Measurements from ENCODE around the gene ARHGAP4.

Gene ARHGAP4

DNA sequence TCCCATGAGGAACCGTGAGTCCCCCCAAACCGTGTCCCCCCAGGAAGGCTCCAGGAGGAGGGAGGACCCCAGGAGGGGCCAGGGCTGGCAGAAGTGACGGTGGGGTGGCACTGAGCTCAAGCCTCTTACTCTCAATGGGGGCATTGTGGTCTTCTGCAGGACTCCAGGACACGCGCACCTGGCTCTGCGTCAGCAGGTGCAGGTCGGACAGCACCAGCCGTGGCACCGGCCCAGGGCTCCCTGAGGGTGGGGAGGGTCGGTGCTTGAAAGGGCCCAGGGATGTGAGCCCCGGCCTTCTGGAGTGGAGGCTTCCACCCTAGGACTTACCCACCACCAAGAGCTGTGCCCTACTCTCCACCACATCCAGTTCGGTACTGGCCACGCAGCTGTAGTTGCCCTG, 58.4 kb downstream of the ARHGAP4 start:
- TF ChIP-seq FOXM1 (IDR thresholded peaks at IDR 0.05; ENCODE audit: borderline replicate concordance, low read depth) (no peak), EP300 (IDR thresholded peaks at IDR 0.05; ENCODE audit: borderline replicate concordance) (no peak), TCF12 (IDR thresholded peaks at IDR 0.05; ENCODE audit: low read depth) (no peak), NFIC (IDR thresholded peaks at IDR 0.05) (no peak), REST (IDR thresholded peaks at IDR 0.05; ENCODE audit: low read depth) (no peak)
- TF ChIP-seq, protein P1, sequence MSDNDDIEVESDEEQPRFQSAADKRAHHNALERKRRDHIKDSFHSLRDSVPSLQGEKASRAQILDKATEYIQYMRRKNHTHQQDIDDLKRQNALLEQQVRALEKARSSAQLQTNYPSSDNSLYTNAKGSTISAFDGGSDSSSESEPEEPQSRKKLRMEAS (IDR thresholded peaks at IDR 0.05), result no peak

- no peak for TF ChIP-seq FOXM1 (IDR thresholded peaks at IDR 0.05; ENCODE audit: borderline replicate concordance, low read depth)
- no peak for TF ChIP-seq TCF12 (IDR thresholded peaks at IDR 0.05; ENCODE audit: low read depth)
- no peak for TF ChIP-seq TEAD4 (IDR thresholded peaks at IDR 0.05)
- no peak for TF ChIP-seq TAF1 (IDR thresholded peaks at IDR 0.05; ENCODE audit: low read depth)
- TF ChIP-seq ZBTB7A (IDR thresholded peaks at IDR 0.05; ENCODE audit: low read depth), result no peak
- TF ChIP-seq YY1 (IDR thresholded peaks at IDR 0.05; ENCODE audit: low read depth), result no peak
- TF ChIP-seq, protein P1 (IDR thresholded peaks at IDR 0.05), result no peak
- TF ChIP-seq USF1 (IDR thresholded peaks at IDR 0.05), result no peak
- no peak for TF ChIP-seq EGR1 (IDR thresholded peaks at IDR 0.05)
- no peak for TF ChIP-seq CEBPB (IDR thresholded peaks at IDR 0.05)
- no peak for TF ChIP-seq NFIC (IDR thresholded peaks at IDR 0.05)
- TF ChIP-seq REST (IDR thresholded peaks at IDR 0.05; ENCODE audit: low read depth), result no peak
- no peak for TF ChIP-seq CREB1 (IDR thresholded peaks at IDR 0.05; ENCODE audit: low read depth)
- no peak for TF ChIP-seq RAD21 (IDR thresholded peaks at IDR 0.05; ENCODE audit: low read depth)
- no peak for TF ChIP-seq EP300 (IDR thresholded peaks at IDR 0.05; ENCODE audit: borderline replicate concordance)
These were observed 58.9 kb downstream of the ARHGAP4 start for GRCh38 chrX:153867139-153867538.

DNA sequence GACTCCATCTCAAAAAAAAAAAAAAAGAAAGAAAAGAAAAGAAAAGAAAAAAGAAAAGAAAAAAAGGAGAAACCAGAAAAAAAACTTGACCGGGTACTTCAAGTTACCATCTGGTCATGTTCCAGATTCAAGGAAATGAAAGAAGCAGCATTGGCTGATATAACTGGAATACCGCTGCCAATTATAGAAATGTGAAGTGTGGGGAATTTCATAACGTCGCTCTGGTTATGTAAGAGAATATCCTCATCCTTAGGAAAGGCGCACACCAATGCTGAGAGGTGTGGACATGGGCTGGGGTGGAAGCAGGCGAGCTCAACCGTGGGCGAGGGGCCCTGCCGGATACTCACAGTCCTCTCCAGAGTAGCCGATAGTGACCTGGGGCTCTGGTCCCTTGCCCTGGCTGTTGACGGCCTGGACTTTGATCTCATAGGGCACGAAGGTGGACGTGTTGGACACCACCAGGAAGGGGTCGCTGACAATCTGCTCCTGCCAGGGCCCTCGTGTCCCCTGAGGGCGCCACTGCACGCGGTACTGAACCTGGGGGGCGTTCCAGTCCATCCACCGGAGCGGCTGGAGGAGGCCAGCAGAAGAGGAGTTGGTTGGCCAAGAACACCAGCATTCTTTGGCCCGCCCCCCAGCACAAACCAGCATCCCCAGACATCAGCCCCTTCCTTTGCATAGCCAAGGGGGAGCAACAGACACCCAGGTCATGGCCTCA, 59.6 kb downstream of the ARHGAP4 start:
- TF ChIP-seq CREB1 (IDR thresholded peaks at IDR 0.05; ENCODE audit: low read depth) (no peak), YY1 (IDR thresholded peaks at IDR 0.05; ENCODE audit: low read depth) (no peak), TCF12 (IDR thresholded peaks at IDR 0.05; ENCODE audit: low read depth) (no peak), TAF1 (IDR thresholded peaks at IDR 0.05; ENCODE audit: low read depth) (no peak), USF1 (IDR thresholded peaks at IDR 0.05) (no peak), EGR1 (IDR thresholded peaks at IDR 0.05) (no peak), TEAD4 (IDR thresholded peaks at IDR 0.05) (no peak), REST (IDR thresholded peaks at IDR 0.05; ENCODE audit: low read depth) (no peak), CEBPB (IDR thresholded peaks at IDR 0.05) (no peak), EP300 (IDR thresholded peaks at IDR 0.05; ENCODE audit: borderline replicate concordance) (no peak), ZBTB7A (IDR thresholded peaks at IDR 0.05; ENCODE audit: low read depth) (no peak), RAD21 (IDR thresholded peaks at IDR 0.05; ENCODE audit: low read depth) (no peak), NFIC (IDR thresholded peaks at IDR 0.05) (no peak), FOXM1 (IDR thresholded peaks at IDR 0.05; ENCODE audit: borderline replicate concordance, low read depth) (no peak)
- TF ChIP-seq, protein P1 (IDR thresholded peaks at IDR 0.05), result no peak

DNA sequence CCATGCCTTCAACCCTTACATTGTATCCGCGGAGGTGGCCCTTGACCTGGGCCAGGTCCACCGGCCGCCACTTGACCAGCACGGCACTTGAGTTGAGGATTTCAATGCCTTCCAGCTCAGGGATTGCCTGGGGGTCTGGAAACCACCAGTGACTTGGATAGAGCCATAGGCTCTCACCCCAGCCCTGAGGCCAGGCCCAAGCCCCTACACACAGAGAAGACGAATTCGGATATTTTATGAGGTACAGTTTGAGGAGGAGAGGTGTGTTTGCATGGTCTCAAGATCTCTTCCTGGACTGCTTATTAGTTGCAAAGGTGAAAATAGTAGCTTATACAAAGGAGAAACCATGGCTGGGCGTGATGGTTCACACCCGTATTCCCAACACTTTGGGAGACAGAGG, 60.4 kb downstream of the ARHGAP4 start:
- TF ChIP-seq FOXM1 (IDR thresholded peaks at IDR 0.05; ENCODE audit: borderline replicate concordance, low read depth) (no peak), TAF1 (IDR thresholded peaks at IDR 0.05; ENCODE audit: low read depth) (no peak)
